IMR-90 (cell line): ENCODE data around the gene CYP26A1. TPM values are rescaled to one million over a fixed set of nuclear protein-coding genes. Genes with fewer than 3 reads are reported as not detected.

Experiments used
- ATAC-seq: fragments of 200-7000 bp; cut with Tn5 transposase; 2 replicates; pipeline ENCODE4 v1.9.1; 2020; ENCODE audit warnings: low read depth, mild to moderate bottlenecking, moderate library complexity
- BruUV-seq: library from RNA; stranded (reverse); fragments of 400-500 nt; replicated peaks from 2 replicates; lab custom pipeline; 2021; lab: Mats Ljungman, UMichigan
- CTCF ChIA-PET: fragments of 300-600 bp; formaldehyde crosslinking; extraction: SDS; loops from one replicate; lab custom pipeline; 2021; ENCODE audit warnings: antibody characterized with exemption; lab: Yijun Ruan, JAX
- POLR2A ChIA-PET: fragments of 300-600 bp; sonication (Branson Sonifier 250); formaldehyde crosslinking; loops from one replicate; lab custom pipeline; 2022; ENCODE audit warnings: antibody characterized with exemption; ENCODE audit not compliant: unreplicated experiment; lab: Charles Lee
- DNase-seq: peaks from one replicate; pipeline ENCODE4 v3.0.0; 2013
- H2AFZ ChIP-seq: replicated peaks from 2 replicates; pipeline ENCODE3; 2013; ENCODE audit warnings: low read length, mild to moderate bottlenecking; ENCODE audit not compliant: poor library complexity
- H2AK5ac ChIP-seq: 2 replicates; pipeline ENCODE4 v1.6.1; 2013; ENCODE audit warnings: low read depth, low read length, inconsistent platforms
- H2AK9ac ChIP-seq: replicated peaks from 2 replicates; pipeline ENCODE3; 2013; ENCODE audit warnings: mild to moderate bottlenecking, low read depth, low read length, moderate library complexity; ENCODE audit not compliant: poor library complexity
- H2BK120ac ChIP-seq: 2 replicates; pipeline ENCODE4 v1.6.1; 2013; ENCODE audit warnings: low read depth, low read length, inconsistent platforms
- H2BK15ac ChIP-seq: 3 replicates; pipeline ENCODE4 v1.6.1; 2013; ENCODE audit warnings: low read depth, low read length, inconsistent platforms
- H2BK20ac ChIP-seq: 2 replicates; pipeline ENCODE4 v1.6.1; 2013; ENCODE audit warnings: low read depth, mild to moderate bottlenecking, inconsistent platforms, low read length, moderate library complexity
- H2BK5ac ChIP-seq: 2 replicates; pipeline ENCODE4 v1.6.1; 2013; ENCODE audit warnings: mild to moderate bottlenecking, low read depth, low read length, inconsistent platforms; ENCODE audit not compliant: poor library complexity, severe bottlenecking
- H3K14ac ChIP-seq: replicated peaks from 2 replicates; pipeline ENCODE4 v1.6.1; 2013; ENCODE audit warnings: low read depth, low read length, inconsistent platforms
- H3K18ac ChIP-seq: 2 replicates; pipeline ENCODE4 v1.6.1; 2013; ENCODE audit warnings: low read depth, low read length, control low read depth
- H3K23ac ChIP-seq: 2 replicates; pipeline ENCODE4 v1.6.1; 2013; ENCODE audit warnings: low read depth, low read length, inconsistent platforms
- H3K27ac ChIP-seq: 2 replicates; pipeline ENCODE4 v1.5.1; 2013; ENCODE audit warnings: mild to moderate bottlenecking, control low read depth, low read length; ENCODE audit not compliant: insufficient read depth
- H3K27me3 ChIP-seq: 2 replicates; pipeline ENCODE4 v1.6.1; 2013; ENCODE audit warnings: low read length; ENCODE audit not compliant: control insufficient read depth, insufficient read depth
- H3K36me3 ChIP-seq: 2 replicates; pipeline ENCODE4 v1.6.1; 2013; ENCODE audit warnings: low read length, mixed read lengths; ENCODE audit not compliant: control insufficient read depth, insufficient read depth
- H3K4ac ChIP-seq: 2 replicates; pipeline ENCODE4 v1.6.1; 2013; ENCODE audit warnings: low read depth, low read length, inconsistent platforms
- H3K4me1 ChIP-seq: 2 replicates; pipeline ENCODE4 v1.6.1; 2013; ENCODE audit warnings: low read length, mixed read lengths; ENCODE audit not compliant: control insufficient read depth, insufficient read depth
- H3K4me2 ChIP-seq: 2 replicates; pipeline ENCODE4 v1.6.1; 2013; ENCODE audit warnings: low read depth, mild to moderate bottlenecking, control low read depth, low read length, moderate library complexity
- H3K4me3 ChIP-seq: 2 replicates; pipeline ENCODE4 v1.5.1; 2013; ENCODE audit warnings: low read depth, mild to moderate bottlenecking, control low read depth, low read length, moderate library complexity; ENCODE audit not compliant: insufficient read depth
- H3K56ac ChIP-seq: 2 replicates; pipeline ENCODE4 v1.6.1; 2013; ENCODE audit warnings: low read length, inconsistent platforms; ENCODE audit not compliant: insufficient read depth; ENCODE audit errors: extremely low read depth
- H3K79me1 ChIP-seq, 2 experiments: 2 replicates each; pipeline ENCODE4 v1.6.1; 2013; ENCODE audit warnings: low read length in 2 of 2, inconsistent platforms in 1 of 2, low read depth in 1 of 2
- H3K9ac ChIP-seq: 2 replicates; pipeline ENCODE4 v1.6.1; 2013; ENCODE audit warnings: low read depth, low read length, control low read depth
- H3K9me1 ChIP-seq: 2 replicates; pipeline ENCODE4 v1.6.1; 2013; ENCODE audit warnings: low read length, inconsistent platforms; ENCODE audit not compliant: insufficient read depth
- H3K9me3 ChIP-seq: 2 replicates; pipeline ENCODE4 v1.6.1; 2013; ENCODE audit warnings: low read length; ENCODE audit not compliant: control insufficient read depth, insufficient read depth
- H4K20me1 ChIP-seq: 2 replicates; pipeline ENCODE4 v1.6.1; 2013; ENCODE audit warnings: low read length, inconsistent platforms; ENCODE audit not compliant: insufficient read depth
- H4K5ac ChIP-seq: 2 replicates; pipeline ENCODE4 v1.6.1; 2013; ENCODE audit warnings: mild to moderate bottlenecking, low read depth, low read length, control low read depth
- H4K8ac ChIP-seq, 2 experiments: 2 replicates each; pipeline ENCODE4 v1.6.1; 2013; ENCODE audit warnings: low read depth in 2 of 2, low read length in 2 of 2, control low read depth in 1 of 2, inconsistent platforms in 1 of 2
- H4K91ac ChIP-seq: 2 replicates; pipeline ENCODE4 v1.6.1; 2013; ENCODE audit warnings: low read depth, low read length, inconsistent platforms; ENCODE audit not compliant: insufficient read depth
- CHD1 ChIP-seq: IDR thresholded peaks from 2 replicates; pipeline ENCODE4 v1.6.1; 2012; ENCODE audit warnings: low read depth, low read length, improper control_type of control experiment
- ELK1 ChIP-seq: fragments of 150-350 bp; IDR thresholded peaks from 2 replicates; pipeline ENCODE4 v1.6.1; 2016; ENCODE audit warnings: low read depth, mild to moderate bottlenecking, low read length, moderate library complexity, borderline replicate concordance
- FOS ChIP-seq: fragments of 150-350 bp; IDR thresholded peaks from 2 replicates; pipeline ENCODE4 v1.6.1; 2016; ENCODE audit warnings: low read depth, low read length
- MAZ ChIP-seq: IDR thresholded peaks from 2 replicates; pipeline ENCODE4 v1.6.1; 2012; ENCODE audit warnings: low read depth, mild to moderate bottlenecking, low read length, improper control_type of control experiment, moderate library complexity, borderline replicate concordance
- MXI1 ChIP-seq: IDR thresholded peaks from 2 replicates; pipeline ENCODE4 v1.6.1; 2012; ENCODE audit warnings: low read depth, mild to moderate bottlenecking, low read length, moderate library complexity, borderline replicate concordance
- NFE2L2 ChIP-seq: fragments of 150-350 bp; IDR thresholded peaks from 2 replicates; pipeline ENCODE4 v1.6.1; 2016; ENCODE audit warnings: low read depth, mild to moderate bottlenecking, low read length
- POLR2A ChIP-seq: IDR thresholded peaks from 2 replicates; pipeline ENCODE4 v1.6.1; 2012; ENCODE audit warnings: mild to moderate bottlenecking, low read depth, low read length
- RAD21 ChIP-seq: IDR thresholded peaks from 2 replicates; pipeline ENCODE4 v1.6.1; 2012; ENCODE audit warnings: low read length, improper control_type of control experiment
- RCOR1 ChIP-seq: IDR thresholded peaks from 2 replicates; pipeline ENCODE4 v1.6.1; 2012; ENCODE audit warnings: mild to moderate bottlenecking, low read length, improper control_type of control experiment; ENCODE audit not compliant: insufficient replicate concordance
- RFX5 ChIP-seq: IDR thresholded peaks from 2 replicates; pipeline ENCODE4 v1.8.0; 2012; ENCODE audit warnings: low read depth, mild to moderate bottlenecking, low read length, moderate library complexity
- SMC3 ChIP-seq: fragments of 150-350 bp; IDR thresholded peaks from 2 replicates; pipeline ENCODE4 v1.6.1; 2016; ENCODE audit warnings: low read depth, mild to moderate bottlenecking, antibody characterized with exemption, low read length, moderate library complexity
- USF2 ChIP-seq: fragments of 150-350 bp; IDR thresholded peaks from 2 replicates; pipeline ENCODE4 v1.6.1; 2017; ENCODE audit warnings: mild to moderate bottlenecking, antibody characterized with exemption, low read length, low read depth
- WGBS, 2 experiments: methylation state at CpG; one replicate each; pipeline versions ENCODE4 v1.1.5 to v1.1.7; 2013; ENCODE audit warnings: missing lambda C conversion rate in 2 of 2; ENCODE audit not compliant: insufficient read length in 1 of 2; ENCODE audit errors: extremely low coverage in 2 of 2; 5-methylcytosine and 5-hydroxymethylcytosine counted together
- dilution Hi-C: fragments of 300-500 bp; cut with HindIII; formaldehyde crosslinking; loops from one replicate; pipeline ENCODE4 v1.14.3; 2018; ENCODE audit warnings: low sequenced_read_pairs; ENCODE audit not compliant: unreplicated experiment
- in situ Hi-C: fragments of 300-500 bp; cut with MboI; formaldehyde crosslinking; loops from 3 replicates; pipeline ENCODE4 v1.14.3; 2019; ENCODE audit warnings: low sequenced_read_pairs, inconsistent platforms, mixed read lengths
- intact Hi-C: fragments of 100-400 bp; cut with micrococcal nuclease; formaldehyde crosslinking; loops from 2 replicates; pipeline ENCODE4 v1.10.0; 2022
- polyA plus RNA-seq, 3 experiments: library from polyadenylated mRNA; depleted of rRNA; stranded (reverse); fragments of >200 nt; gene quantifications; 2 replicates each; pipeline ENCODE4 v1.2.3, GENCODE V29; 2012; ENCODE audit warnings: low replicate concordance in 1 of 3
- total RNA-seq: library from RNA; depleted of rRNA; stranded (reverse); fragments of >200 nt; gene quantifications from 2 replicates; pipeline ENCODE4 v1.2.3, GENCODE V29; 2012

The CYP26A1 gene
- total and polyA plus RNA-seq, 2 of the 4 experiments (the other 2 are of a cell fraction): 0.15 TPM; not detected in 1

GRCh38 chr10:93077860-93078337 is 4.2 kb downstream of the CYP26A1 start:
- CTCF ChIA-PET: no interaction called here
- Histone ChIP-seq H3K4me1 (peaks cover 4% of the 10 kb centered on the region; the same call in 1 of the 2 replicates), H3K56ac (no peak overlapping the region), H2AK5ac (no peak overlapping the region), H3K4me3 (no peak overlapping the region), H4K20me1 (0 out of 2 replicates have a peak, but pooled peaks cover 2% of the 10 kb centered on the region), H4K91ac (no peak overlapping the region), H4K8ac (no peak overlapping the region), H3K36me3 (no peaks in the 10 kb centered on the region), H2BK5ac (no peak overlapping the region), H3K79me1 (no peaks in the 10 kb centered on the region), H3K9ac (no peak overlapping the region), H3K23ac (no peak overlapping the region), H2AFZ (no peak overlapping the region), H3K9me1 (no peaks in the 10 kb centered on the region), H2BK120ac (no peak overlapping the region), H2AK9ac (no peak overlapping the region), H2BK20ac (no peak overlapping the region), H3K27ac (no peak overlapping the region), H3K9me3 (no peaks in the 10 kb centered on the region), H3K14ac (no peak overlapping the region), H3K4me2 (no peak overlapping the region), H3K18ac (no peak overlapping the region), H3K4ac (no peak overlapping the region), H2BK15ac (no peak overlapping the region), H3K27me3 (peaks cover 49% of the 10 kb centered on the region), H4K5ac (no peak overlapping the region)
- ATAC-seq (no peak), DNase-seq (no peak)
- POLR2A ChIA-PET: no interaction called here
- intact Hi-C loops: no loop called here
- TF ChIP-seq POLR2A (no peak), MXI1 (no peak), MAZ (no peak), RCOR1 (no peak), SMC3 (no peak), RAD21 (no peak), ELK1 (no peak), CHD1 (no peak), NFE2L2 (no peak), USF2 (no peak), RFX5 (no peak), FOS (no peak)
- 43% methylated on average over 5 of the region's 5 CpGs; no CpG with 5 or more reads in 1 of the 2 experiments for WGBS, 2 experiments
- in situ Hi-C loops: no loop called here
- dilution Hi-C loops: no loop called here
- BruUV-seq: no TSS peak
